K562 (cell line): ENCODE results near the gene UBN2. TPM values are rescaled to one million over a fixed set of nuclear protein-coding genes. Genes with fewer than 3 reads are reported as not detected.

Source experiments
- BACH1 ChIP-seq: fragments of 200-800 bp; sonication (Bioruptor generic); IDR thresholded peaks from 2 replicates; pipeline ENCODE4 v1.6.1; 2016; ENCODE audit warnings: missing genetic modification characterization, missing compliant biosample characterization
- BCL6 ChIP-seq: fragments of 250-450 bp; sonication (Bioruptor Pico); IDR thresholded peaks from 2 replicates; pipeline ENCODE4 v1.4.0; 2020
- GATA2 ChIP-seq: sonication (generic); formaldehyde crosslinking; IDR thresholded peaks from 2 replicates; pipeline ENCODE4 v1.4.0; 2020; ENCODE audit warnings: mild to moderate bottlenecking, missing genetic modification reagents
- KAT7 ChIP-seq: sonication (generic); formaldehyde crosslinking; IDR thresholded peaks from 2 replicates; pipeline ENCODE4 v1.8.0; 2022; ENCODE audit warnings: missing genetic modification reagents, mild to moderate bottlenecking, borderline replicate concordance
- MAX ChIP-seq: sonication (generic); formaldehyde crosslinking; IDR thresholded peaks from 2 replicates; pipeline ENCODE4 v1.9.0; 2022; ENCODE audit warnings: mild to moderate bottlenecking, missing genetic modification reagents
- MGA ChIP-seq: fragments of 450-650 bp; IDR thresholded peaks from 2 replicates; pipeline ENCODE4 v1.6.1; 2016; ENCODE audit warnings: mild to moderate bottlenecking, moderate library complexity
- SLC30A9 ChIP-seq: fragments of 250-450 bp; sonication (Bioruptor Pico); IDR thresholded peaks from 2 replicates; pipeline ENCODE4 v1.8.0; 2022; ENCODE audit warnings: mild to moderate bottlenecking, moderate library complexity
- SMARCA4 ChIP-seq: fragments of 450-650 bp; IDR thresholded peaks from 2 replicates; pipeline ENCODE4 v1.6.1; 2016
- TEAD4 ChIP-seq, 2 experiments: sonication (generic) in 1 of 2; formaldehyde crosslinking in 1 of 2; IDR thresholded peaks; 2 replicates each; pipeline versions ENCODE4 v1.6.1 to v1.8.0; 2012 to 2022; ENCODE audit warnings: borderline replicate concordance in 1 of 2, inconsistent platforms in 1 of 2, low read length in 1 of 2, mild to moderate bottlenecking in 1 of 2, missing genetic modification reagents in 1 of 2
- ZC3H8 ChIP-seq: fragments of 450-650 bp; IDR thresholded peaks from 2 replicates; pipeline ENCODE4 v1.6.1; 2017
- ZFPM2 ChIP-seq: fragments of 250-450 bp; sonication (Bioruptor Pico); IDR thresholded peaks from 2 replicates; pipeline ENCODE4 v1.5.1; 2022; ENCODE audit warnings: mild to moderate bottlenecking
- ZNF165 ChIP-seq: fragments of 250-450 bp; sonication (Bioruptor Pico); IDR thresholded peaks from 2 replicates; pipeline ENCODE4 v1.4.0; 2020; ENCODE audit warnings: borderline replicate concordance
- polyA plus RNA-seq, 8 experiments: library from polyadenylated mRNA; depleted of rRNA in 4 of 8; stranded (reverse) in 5 of 8; unstranded in 3 of 8; fragments of >200 nt; fragmentation: Nextera tagmentation in 2 of 8; fragmentation: Illumina TruSeq in 1 of 8; extraction: Ambion mirVana in 2 of 8; extraction: Trizol in 1 of 8; gene quantifications; 2 replicates each; pipeline versions ENCODE4 v1.2.1 to v1.2.3, GENCODE V29; 2011 to 2014; ENCODE audit warnings: inconsistent platforms in 1 of 8, missing spikeins in 1 of 8
- total RNA-seq, 7 experiments: library from RNA; depleted of rRNA in 6 of 7; stranded (reverse); fragments of >200 nt in 6 of 7; fragmentation: Illumina TruSeq in 2 of 7; extraction: Trizol in 2 of 7; gene quantifications; 2 replicates each; pipeline versions ENCODE4 v1.2.1 to v1.2.3, GENCODE V29; 2011 to 2021; ENCODE audit warnings: low replicate concordance in 1 of 7
- TF ChIP-seq, protein P1 (sequence below): sonication (generic); formaldehyde crosslinking; IDR thresholded peaks from 2 replicates; pipeline ENCODE4 v1.8.1; 2023; ENCODE audit warnings: mild to moderate bottlenecking, missing genetic modification reagents

Gene UBN2
- total and polyA plus RNA-seq, 9 of the 15 experiments (the other 6 are each of a cell fraction or from before 2014, with no cell fraction given), result 1.2 to 19.5 (median 9.9) TPM

DNA sequence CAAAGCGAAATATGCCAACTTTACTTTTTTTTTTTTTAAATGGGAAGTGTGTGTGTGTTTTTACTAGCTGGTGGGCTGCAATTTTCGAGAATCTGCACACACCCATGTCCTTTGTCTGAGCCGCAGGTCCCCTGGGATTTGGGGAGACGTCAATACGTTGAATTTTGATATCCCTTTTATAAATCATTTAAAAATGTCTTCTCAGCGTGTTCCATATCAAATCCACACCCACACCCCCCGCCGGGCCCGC lies 109.7 kb downstream of the UBN2 start (continued):
- no peak for TF ChIP-seq MGA
- TF ChIP-seq, protein P1, sequence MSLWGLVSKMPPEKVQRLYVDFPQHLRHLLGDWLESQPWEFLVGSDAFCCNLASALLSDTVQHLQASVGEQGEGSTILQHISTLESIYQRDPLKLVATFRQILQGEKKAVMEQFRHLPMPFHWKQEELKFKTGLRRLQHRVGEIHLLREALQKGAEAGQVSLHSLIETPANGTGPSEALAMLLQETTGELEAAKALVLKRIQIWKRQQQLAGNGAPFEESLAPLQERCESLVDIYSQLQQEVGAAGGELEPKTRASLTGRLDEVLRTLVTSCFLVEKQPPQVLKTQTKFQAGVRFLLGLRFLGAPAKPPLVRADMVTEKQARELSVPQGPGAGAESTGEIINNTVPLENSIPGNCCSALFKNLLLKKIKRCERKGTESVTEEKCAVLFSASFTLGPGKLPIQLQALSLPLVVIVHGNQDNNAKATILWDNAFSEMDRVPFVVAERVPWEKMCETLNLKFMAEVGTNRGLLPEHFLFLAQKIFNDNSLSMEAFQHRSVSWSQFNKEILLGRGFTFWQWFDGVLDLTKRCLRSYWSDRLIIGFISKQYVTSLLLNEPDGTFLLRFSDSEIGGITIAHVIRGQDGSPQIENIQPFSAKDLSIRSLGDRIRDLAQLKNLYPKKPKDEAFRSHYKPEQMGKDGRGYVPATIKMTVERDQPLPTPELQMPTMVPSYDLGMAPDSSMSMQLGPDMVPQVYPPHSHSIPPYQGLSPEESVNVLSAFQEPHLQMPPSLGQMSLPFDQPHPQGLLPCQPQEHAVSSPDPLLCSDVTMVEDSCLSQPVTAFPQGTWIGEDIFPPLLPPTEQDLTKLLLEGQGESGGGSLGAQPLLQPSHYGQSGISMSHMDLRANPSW (CRISPR knock-in tag), result no peak; the same call in 1 of the 2 replicates
- TF ChIP-seq ZNF165, result no peak
- TF ChIP-seq KAT7, result no peak
- no peak for TF ChIP-seq MAX (CRISPR knock-in tag)
- TF ChIP-seq SMARCA4, result peak; percentile 35; the same call in 1 of the 2 replicates
- TF ChIP-seq TEAD4 (IDR thresholded peaks at IDR 0.05; ENCODE audit: low read length), result no peak
- no peak for TF ChIP-seq TEAD4 (CRISPR knock-in tag; IDR thresholded peaks at IDR 0.05; ENCODE audit: borderline replicate concordance)
- TF ChIP-seq ZC3H8, result no peak
- TF ChIP-seq GATA2 (CRISPR knock-in tag), result no peak
- TF ChIP-seq ZFPM2 (CRISPR knock-in tag), result no peak
- peak; percentile 80; the same call in 1 of the 2 replicates for TF ChIP-seq BACH1 (tag)
- no peak for TF ChIP-seq BCL6 (CRISPR knock-in tag)
- no peak for TF ChIP-seq SLC30A9
